ENCODE data around the gene EFNB2. TPM values are rescaled to one million over a fixed set of nuclear protein-coding genes. Genes with fewer than 3 reads are reported as not detected.

EFNB2 gene
- total RNA-seq (2022; extraction: Qiagen RNA extraction) = 4.2 to 4.9 TPM (median 4.5 TPM) in 5 replicates

GRCh38 chr13:106535552-106536243, at the start of gene EFNB2:
Gene EFNB2, minus strand, starts transcription at chr13:106535662. Its CDS starts 698 bp downstream, at chr13:106534964.

GRCh38 chr13:106567474-106568298, 32.2 kb upstream of the EFNB2 start, which contains the start of gene ARGLU1:
Gene ARGLU1, minus strand, starts transcription at chr13:106568137. Its CDS starts 218 bp downstream, at chr13:106567919.

Other genes starting within 250 kb of the EFNB2 start
- 33.4 to 41.0 TPM (median 34.3 TPM) in 5 replicates for gene ARGLU1, start 32.5 kb upstream of the EFNB2 start, total RNA-seq (2022; extraction: Qiagen RNA extraction)

All from A549 treated with dexamethasone at 1 μM for 4 hours (cell line).